K562 (cell line): Measurements from ENCODE around the gene USH2A. TPM values are rescaled to one million over a fixed set of nuclear protein-coding genes. Genes with fewer than 3 reads are reported as not detected.

Source experiments
- ATAC-seq: fragments of 200-7000 bp; cut with Tn5 transposase; 3 replicates; pipeline ENCODE4 v1.9.1; 2020; ENCODE audit warnings: moderate library complexity
- BruUV-seq: library from RNA; stranded (reverse); fragments of 400-500 nt; replicated peaks from 2 replicates; lab custom pipeline; 2021; lab: Mats Ljungman, UMichigan
- CTCF ChIA-PET: fragments of 300-600 bp; formaldehyde crosslinking; extraction: SDS; loops from one replicate; lab custom pipeline; 2021; ENCODE audit warnings: low intra/inter-chr PET ratio; lab: Yijun Ruan, JAX
- POLR2A ChIA-PET: fragments of 300-600, 350-650 bp; sonication (Branson Sonifier 250); formaldehyde crosslinking; extraction: SDS; loops from one replicate; lab custom pipeline; 2021; ENCODE audit warnings: antibody characterized with exemption, inconsistent platforms; lab: Yijun Ruan, JAX
- DNase-seq, 4 experiments: peaks; one replicate each; pipeline versions ENCODE4 v3.0.0 to v3.0.0-alpha.2; 2011 to 2018; ENCODE audit warnings: low spot score in 3 of 4, mixed read lengths in 3 of 4; ENCODE audit errors: extremely low read depth in 1 of 4
- FAIRE-seq: peaks from 2 replicates; lab custom pipeline; 2011; peaks lifted over from hg19 to GRCh38; lab: Jason Lieb, UNC
- H2AFZ ChIP-seq: 2 replicates; pipeline ENCODE4 v1.6.0; 2011; ENCODE audit warnings: low read depth, low read length, control low read depth, inconsistent platforms
- H3K27ac ChIP-seq: fragments of 200-600 bp; 3 replicates; pipeline ENCODE4 v1.8.0; 2011; ENCODE audit warnings: low read depth, mild to moderate bottlenecking, control low read depth, inconsistent platforms, low read length, moderate library complexity, mixed read lengths; ENCODE audit errors: extremely low read depth
- H3K27me3 ChIP-seq, 2 experiments: fragments of 300-600 bp in 1 of 2; 2 replicates in 1 of 2; 3 replicates in 1 of 2; pipeline versions ENCODE4 v1.6.0 to v1.8.0; 2011; ENCODE audit warnings: inconsistent platforms in 2 of 2, low read length in 2 of 2, mild to moderate bottlenecking in 1 of 2, mixed read lengths in 1 of 2, moderate library complexity in 1 of 2; ENCODE audit not compliant: control insufficient read depth in 2 of 2, insufficient read depth in 2 of 2
- H3K36me3 ChIP-seq: fragments of 300-600 bp; 3 replicates; pipeline ENCODE4 v1.8.0; 2011; ENCODE audit warnings: mild to moderate bottlenecking, low read length, inconsistent platforms; ENCODE audit not compliant: control insufficient read depth, insufficient read depth
- H3K4me1 ChIP-seq, 2 experiments: fragments of 200-600 bp in 1 of 2; replicated peaks in 1 of 2; 2 replicates in 1 of 2; 3 replicates in 1 of 2; pipeline versions ENCODE4 v1.5.1 to v1.8.0; 2011; ENCODE audit warnings: inconsistent platforms in 2 of 2, low read length in 2 of 2, mild to moderate bottlenecking in 1 of 2, mixed read lengths in 1 of 2, moderate library complexity in 1 of 2; ENCODE audit not compliant: control insufficient read depth in 2 of 2, insufficient read depth in 2 of 2
- H3K4me2 ChIP-seq: 2 replicates; pipeline ENCODE4 v1.6.1; 2011; ENCODE audit warnings: low read length, control low read depth, inconsistent platforms, mixed read lengths; ENCODE audit not compliant: insufficient read depth
- H3K4me3 ChIP-seq: fragments of 200-600 bp; sonication (generic), shearing (Covaris generic); 2 replicates; pipeline ENCODE4 v1.5.1; 2016; ENCODE audit warnings: control low read depth, inconsistent platforms
- H3K79me2 ChIP-seq: fragments of 200-600 bp; 3 replicates; pipeline ENCODE4 v1.8.0; 2011; ENCODE audit warnings: low read length, inconsistent platforms; ENCODE audit not compliant: control insufficient read depth, insufficient read depth
- H3K9ac ChIP-seq, 2 experiments: 2 replicates each; pipeline versions ENCODE4 v1.6.0 to v1.6.1; 2011; ENCODE audit warnings: low read depth in 2 of 2, low read length in 2 of 2, control low read depth in 1 of 2, inconsistent platforms in 1 of 2, mild to moderate bottlenecking in 1 of 2, mixed read lengths in 1 of 2; ENCODE audit not compliant: insufficient read depth in 1 of 2
- H3K9me1 ChIP-seq: one replicate; pipeline ENCODE4 v1.6.0; 2011; ENCODE audit warnings: inconsistent platforms, mild to moderate bottlenecking, low read length, moderate library complexity; ENCODE audit not compliant: control insufficient read depth, insufficient read depth
- H3K9me3 ChIP-seq: replicated peaks from 2 replicates; pipeline ENCODE4 v1.5.1; 2011; ENCODE audit warnings: low read depth, low read length, inconsistent platforms; ENCODE audit not compliant: control insufficient read depth, insufficient read depth
- H4K20me1 ChIP-seq: replicated peaks from 2 replicates; pipeline ENCODE4 v1.6.1; 2011; ENCODE audit warnings: low read length, inconsistent platforms, mixed read lengths; ENCODE audit not compliant: control insufficient read depth, insufficient read depth
- DACH1 ChIP-seq: fragments of 450-650 bp; IDR thresholded peaks from 2 replicates; pipeline ENCODE4 v1.6.1; 2018; ENCODE audit not compliant: partially characterized antibody
- ESRRB ChIP-seq: fragments of 250-450 bp; sonication (Bioruptor Pico); IDR thresholded peaks from 2 replicates; pipeline ENCODE4 v1.5.0; 2020; ENCODE audit warnings: mild to moderate bottlenecking, moderate library complexity, borderline replicate concordance
- MED1 ChIP-seq: sonication (generic); formaldehyde crosslinking; IDR thresholded peaks from 2 replicates; pipeline ENCODE4 v1.8.1; 2023; ENCODE audit warnings: missing genetic modification reagents, borderline replicate concordance
- NELFE ChIP-seq: IDR thresholded peaks from 2 replicates; pipeline ENCODE4 v1.6.1; 2011; ENCODE audit warnings: mild to moderate bottlenecking; ENCODE audit not compliant: insufficient read depth, insufficient read length
- POLR2B ChIP-seq: fragments of 450-650 bp; IDR thresholded peaks from 2 replicates; pipeline ENCODE4 v1.6.1; 2018; ENCODE audit warnings: low read depth; ENCODE audit not compliant: partially characterized antibody
- ZNF175 ChIP-seq: fragments of 200-800 bp; sonication (Bioruptor generic); IDR thresholded peaks from 2 replicates; pipeline ENCODE4 v1.6.1; 2016; ENCODE audit warnings: low read depth, mild to moderate bottlenecking, missing genetic modification characterization, missing compliant biosample characterization
- ZNF507 ChIP-seq: conservative IDR thresholded peaks from 2 replicates; pipeline ENCODE4 v1.6.1; 2017; ENCODE audit warnings: missing genetic modification characterization, missing compliant biosample characterization
- WGBS: fragments of 100-300 bp; shearing (Covaris generic); methylation state at CpG from one replicate; pipeline ENCODE4 v1.1.6; 2016; ENCODE audit warnings: low coverage, mixed read lengths; ENCODE audit not compliant: insufficient coverage; ENCODE audit errors: missing lambda C conversion rate; 5-methylcytosine and 5-hydroxymethylcytosine counted together
- in situ Hi-C: fragments of 300-500 bp; cut with MboI; formaldehyde crosslinking; loops from 4 replicates; pipeline ENCODE4 v1.15.0; 2018; ENCODE audit warnings: inconsistent platforms, mixed read lengths
- intact Hi-C: fragments of 100-400 bp; cut with micrococcal nuclease; formaldehyde crosslinking; loops from 2 replicates; pipeline ENCODE4 v1.14.2; 2022
- polyA plus RNA-seq, 8 experiments: library from polyadenylated mRNA; depleted of rRNA in 4 of 8; stranded (reverse) in 5 of 8; unstranded in 3 of 8; fragments of >200 nt; fragmentation: Nextera tagmentation in 2 of 8; fragmentation: Illumina TruSeq in 1 of 8; extraction: Ambion mirVana in 2 of 8; extraction: Trizol in 1 of 8; gene quantifications; 2 replicates each; pipeline versions ENCODE4 v1.2.1 to v1.2.3, GENCODE V29; 2011 to 2014; ENCODE audit warnings: inconsistent platforms in 1 of 8, missing spikeins in 1 of 8
- total RNA-seq, 7 experiments: library from RNA; depleted of rRNA in 6 of 7; stranded (reverse); fragments of >200 nt in 6 of 7; fragmentation: Illumina TruSeq in 2 of 7; extraction: Trizol in 2 of 7; gene quantifications; 2 replicates each; pipeline versions ENCODE4 v1.2.1 to v1.2.3, GENCODE V29; 2011 to 2021; ENCODE audit warnings: low replicate concordance in 1 of 7
- TF ChIP-seq, protein P1 (sequence below): fragments of 250-450 bp; sonication (Bioruptor Pico); IDR thresholded peaks from 2 replicates; pipeline ENCODE4 v1.5.0; 2021
- TF ChIP-seq, protein P2 (sequence below), 2 experiments: fragments of 450-650 bp; conservative IDR thresholded peaks; 2 replicates each; pipeline ENCODE4 v1.6.1; 2017; ENCODE audit warnings: mild to moderate bottlenecking in 2 of 2, moderate library complexity in 2 of 2

The USH2A gene
- total and polyA plus RNA-seq, 9 of the 15 experiments (the other 6 are each of a cell fraction or from before 2014, with no cell fraction given) = under 0.01 TPM; not detected in 7

DNA sequence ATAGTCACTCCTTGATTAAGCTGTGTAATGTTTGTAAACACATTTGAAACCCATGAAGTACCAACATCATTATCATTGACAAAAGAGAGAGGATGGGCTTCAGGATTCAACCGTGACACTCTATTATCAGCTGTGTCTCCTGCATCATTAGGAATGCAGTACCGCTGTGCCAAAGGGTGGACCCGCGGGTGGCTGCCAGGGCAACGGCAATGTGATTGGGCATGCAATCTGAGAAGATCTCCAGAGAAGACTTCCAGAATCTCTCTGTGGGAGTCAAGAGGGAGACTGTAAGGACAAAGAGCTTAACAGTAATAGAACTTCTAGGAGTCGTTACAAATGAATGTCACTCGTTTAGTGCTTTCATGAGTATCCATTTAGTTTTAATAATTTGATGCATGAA lies 97.9 kb downstream of the USH2A start (continued):
- TF ChIP-seq NELFE = no peak
- no peak for TF ChIP-seq DACH1
- no peak for TF ChIP-seq POLR2B

DNA sequence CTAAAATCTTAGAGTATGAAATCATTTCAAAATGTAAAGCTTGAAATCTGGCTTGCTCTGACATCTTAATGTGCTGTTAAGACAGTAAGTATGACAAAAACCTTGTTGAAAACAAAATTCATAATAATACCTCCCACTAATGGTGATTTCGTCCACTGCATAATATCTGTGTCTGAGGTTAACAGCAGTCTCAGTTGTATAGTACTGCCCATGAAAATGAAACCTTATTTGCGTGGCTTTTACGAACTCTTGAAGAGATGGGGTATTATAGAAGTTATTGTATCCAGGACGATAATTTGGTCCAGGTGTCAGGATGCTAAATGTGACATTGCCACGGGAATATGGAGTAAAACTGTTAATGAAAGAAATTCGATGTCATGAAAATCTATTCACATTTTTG lies 99.9 kb downstream of the USH2A start:
- H3K79me2 ChIP-seq = no peaks in the 10 kb centered on the region
- H3K36me3 ChIP-seq = no peaks in the 10 kb centered on the region
- BruUV-seq = no TSS peak
- in situ Hi-C loops = no loop called here
- FAIRE-seq (no peak), ATAC-seq (no peak), DNase-seq (no peak)
- H3K9ac ChIP-seq = no peak overlapping the region
- intact Hi-C loops = no loop called here
- 1% methylated on average over 6 of the region's 6 CpGs for WGBS
- no peaks in the 10 kb centered on the region for H4K20me1 ChIP-seq
- H2AFZ ChIP-seq = no peak overlapping the region
- H3K27ac ChIP-seq = no peak overlapping the region
- CTCF ChIA-PET = no interaction called here
- H3K4me3 ChIP-seq = no peak overlapping the region
- H3K4me1 ChIP-seq = no peaks in the 10 kb centered on the region
- no peaks in the 10 kb centered on the region for H3K27me3 ChIP-seq
- no peak overlapping the region for H3K4me2 ChIP-seq
- H3K9me3 ChIP-seq = 0 out of 2 replicates have a peak, but pooled peaks cover 1% of the 10 kb centered on the region
- TF ChIP-seq ZNF507 (tag) (no peak), ESRRB (no peak), ZNF175 (CRISPR knock-in tag) (no peak), MED1 (CRISPR knock-in tag) (no peak)
- TF ChIP-seq, protein P1, sequence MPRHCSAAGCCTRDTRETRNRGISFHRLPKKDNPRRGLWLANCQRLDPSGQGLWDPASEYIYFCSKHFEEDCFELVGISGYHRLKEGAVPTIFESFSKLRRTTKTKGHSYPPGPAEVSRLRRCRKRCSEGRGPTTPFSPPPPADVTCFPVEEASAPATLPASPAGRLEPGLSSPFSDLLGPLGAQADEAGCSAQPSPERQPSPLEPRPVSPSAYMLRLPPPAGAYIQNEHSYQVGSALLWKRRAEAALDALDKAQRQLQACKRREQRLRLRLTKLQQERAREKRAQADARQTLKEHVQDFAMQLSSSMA (CRISPR knock-in tag) = no peak
- TF ChIP-seq, protein P2, sequence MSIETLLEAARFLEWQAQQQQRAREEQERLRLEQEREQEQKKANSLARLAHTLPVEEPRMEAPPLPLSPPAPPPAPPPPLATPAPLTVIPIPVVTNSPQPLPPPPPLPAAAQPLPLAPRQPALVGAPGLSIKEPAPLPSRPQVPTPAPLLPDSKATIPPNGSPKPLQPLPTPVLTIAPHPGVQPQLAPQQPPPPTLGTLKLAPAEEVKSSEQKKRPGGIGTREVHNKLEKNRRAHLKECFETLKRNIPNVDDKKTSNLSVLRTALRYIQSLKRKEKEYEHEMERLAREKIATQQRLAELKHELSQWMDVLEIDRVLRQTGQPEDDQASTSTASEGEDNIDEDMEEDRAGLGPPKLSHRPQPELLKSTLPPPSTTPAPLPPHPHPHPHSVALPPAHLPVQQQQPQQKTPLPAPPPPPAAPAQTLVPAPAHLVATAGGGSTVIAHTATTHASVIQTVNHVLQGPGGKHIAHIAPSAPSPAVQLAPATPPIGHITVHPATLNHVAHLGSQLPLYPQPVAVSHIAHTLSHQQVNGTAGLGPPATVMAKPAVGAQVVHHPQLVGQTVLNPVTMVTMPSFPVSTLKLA (conservative IDR thresholded peaks at IDR 0.05) = no peak
- POLR2A ChIA-PET = no interaction called here
- no peaks in the 10 kb centered on the region for H3K9me1 ChIP-seq
